Inflammatory macrophage treated with lipopolysaccharide for 1 hour (primary cell): Measurements from ENCODE around the gene PICK1.

Experiments used
- DNase-seq, 2 donors: peaks; one replicate each; pipeline ENCODE4 v3.0.0-alpha.2; 2020 to 2022

PICK1 gene

GRCh38 chr22:38120359-38121110, 63.3 kb downstream of the PICK1 start:
- DNase-seq, result no peak

GRCh38 chr22:38122616-38123015, 65.4 kb downstream of the PICK1 start:
- no peak for DNase-seq

- DNase-seq, result no peak
Measured at GRCh38 chr22:38124236-38124974, 67.2 kb downstream of the PICK1 start.

DNA sequence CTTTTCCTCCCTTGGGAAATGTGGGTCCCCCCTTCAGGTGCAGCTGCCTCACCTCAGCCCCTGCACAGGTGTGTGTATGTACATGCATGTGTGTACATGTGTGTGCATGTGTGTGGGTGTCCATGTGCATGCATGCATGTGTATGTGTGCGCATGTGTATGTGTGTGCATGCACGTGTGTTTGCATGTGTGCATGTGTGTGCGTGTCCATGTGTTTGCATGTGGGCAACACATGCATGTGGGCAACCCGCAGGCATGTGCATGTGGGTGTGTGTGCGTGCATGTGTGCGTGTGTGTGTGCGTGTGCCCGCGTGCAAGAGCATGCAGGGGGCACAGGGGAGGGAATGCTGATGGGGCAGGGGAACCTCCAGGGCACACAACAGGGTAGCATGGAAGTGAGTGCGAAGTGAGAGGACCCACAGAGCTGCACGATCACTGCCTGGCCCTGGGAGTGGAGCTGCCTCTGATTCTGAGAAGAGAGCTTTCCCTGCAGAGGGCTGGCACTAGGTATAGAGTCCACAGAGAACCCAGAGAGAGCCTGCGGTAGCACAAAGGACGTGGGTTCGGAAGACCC, 67.9 kb downstream of the PICK1 start:
- no peak for DNase-seq
